ENCODE data around the gene DENND1B. TPM values are rescaled to one million over a fixed set of nuclear protein-coding genes. Genes with fewer than 3 reads are reported as not detected.

DENND1B gene, protein sequence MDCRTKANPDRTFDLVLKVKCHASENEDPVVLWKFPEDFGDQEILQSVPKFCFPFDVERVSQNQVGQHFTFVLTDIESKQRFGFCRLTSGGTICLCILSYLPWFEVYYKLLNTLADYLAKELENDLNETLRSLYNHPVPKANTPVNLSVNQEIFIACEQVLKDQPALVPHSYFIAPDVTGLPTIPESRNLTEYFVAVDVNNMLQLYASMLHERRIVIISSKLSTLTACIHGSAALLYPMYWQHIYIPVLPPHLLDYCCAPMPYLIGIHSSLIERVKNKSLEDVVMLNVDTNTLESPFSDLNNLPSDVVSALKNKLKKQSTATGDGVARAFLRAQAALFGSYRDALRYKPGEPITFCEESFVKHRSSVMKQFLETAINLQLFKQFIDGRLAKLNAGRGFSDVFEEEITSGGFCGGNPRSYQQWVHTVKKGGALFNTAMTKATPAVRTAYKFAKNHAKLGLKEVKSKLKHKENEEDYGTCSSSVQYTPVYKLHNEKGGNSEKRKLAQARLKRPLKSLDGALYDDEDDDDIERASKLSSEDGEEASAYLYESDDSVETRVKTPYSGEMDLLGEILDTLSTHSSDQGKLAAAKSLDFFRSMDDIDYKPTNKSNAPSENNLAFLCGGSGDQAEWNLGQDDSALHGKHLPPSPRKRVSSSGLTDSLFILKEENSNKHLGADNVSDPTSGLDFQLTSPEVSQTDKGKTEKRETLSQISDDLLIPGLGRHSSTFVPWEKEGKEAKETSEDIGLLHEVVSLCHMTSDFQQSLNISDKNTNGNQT
- 5.2 and 6.3 TPM in 2 replicates for total RNA-seq (2021)
- long read RNA-seq, full-length matches to known transcripts, result 2 of 9 reads
- long read RNA-seq, partial matches to known transcripts, result 1 of 9 reads
- long read RNA-seq, other reads (novel, unspliced or antisense), result 6 of 9 reads

GRCh38 chr1:197775282-197776262 lies at the start of gene DENND1B:
TSS of gene DENND1B (minus strand) at chr1:197775480. CDS start at chr1:197775155, 325 bp downstream.
- H3K27me3 ChIP-seq (ENCODE audit: insufficient read depth, low read length), result no peaks in the 10 kb centered on the region
- H3K27ac Mint-ChIP-seq, result peak within 1 kb of the TSS in 1 of 3 experiments; percentile 92; a peak in 3 of 7 replicates
- no peak within 1 kb of the TSS for H3K23ac ChIP-seq (ENCODE audit: insufficient read length, low read depth, low read length)
- H2AK5ac ChIP-seq (ENCODE audit: insufficient read length, low read length), result no peak within 1 kb of the TSS
- H4K8ac ChIP-seq (replicated peaks; ENCODE audit: insufficient read length, low read depth, low read length), result no peak within 1 kb of the TSS
- H3K79me2 ChIP-seq (ENCODE audit: insufficient read depth, low read length), result no peaks in the 10 kb centered on the region
- H3K18ac ChIP-seq (ENCODE audit: insufficient read length, low read depth, low read length), result no peak within 1 kb of the TSS
- H3K4ac ChIP-seq (ENCODE audit: low read depth, low read length), result no peak within 1 kb of the TSS
- no peaks in the 10 kb centered on the region for H3K4me1 ChIP-seq (ENCODE audit: insufficient read depth, low read length)
- peaks cover 0 to 10% (median 0%) of the 10 kb centered on the region in 3 experiments; a peak in 2 of 7 replicates for H3K36me3 Mint-ChIP-seq (ENCODE audit: insufficient read depth in 1 of 3, low read depth in 3 of 3)
- H4K5ac ChIP-seq (ENCODE audit: insufficient read length, low read depth, low read length), result no peak within 1 kb of the TSS
- peaks cover 13 to 22% of the 10 kb centered on the region in 2 experiments for H3K4me1 Mint-ChIP-seq
- TF ChIP-seq, protein P1, sequence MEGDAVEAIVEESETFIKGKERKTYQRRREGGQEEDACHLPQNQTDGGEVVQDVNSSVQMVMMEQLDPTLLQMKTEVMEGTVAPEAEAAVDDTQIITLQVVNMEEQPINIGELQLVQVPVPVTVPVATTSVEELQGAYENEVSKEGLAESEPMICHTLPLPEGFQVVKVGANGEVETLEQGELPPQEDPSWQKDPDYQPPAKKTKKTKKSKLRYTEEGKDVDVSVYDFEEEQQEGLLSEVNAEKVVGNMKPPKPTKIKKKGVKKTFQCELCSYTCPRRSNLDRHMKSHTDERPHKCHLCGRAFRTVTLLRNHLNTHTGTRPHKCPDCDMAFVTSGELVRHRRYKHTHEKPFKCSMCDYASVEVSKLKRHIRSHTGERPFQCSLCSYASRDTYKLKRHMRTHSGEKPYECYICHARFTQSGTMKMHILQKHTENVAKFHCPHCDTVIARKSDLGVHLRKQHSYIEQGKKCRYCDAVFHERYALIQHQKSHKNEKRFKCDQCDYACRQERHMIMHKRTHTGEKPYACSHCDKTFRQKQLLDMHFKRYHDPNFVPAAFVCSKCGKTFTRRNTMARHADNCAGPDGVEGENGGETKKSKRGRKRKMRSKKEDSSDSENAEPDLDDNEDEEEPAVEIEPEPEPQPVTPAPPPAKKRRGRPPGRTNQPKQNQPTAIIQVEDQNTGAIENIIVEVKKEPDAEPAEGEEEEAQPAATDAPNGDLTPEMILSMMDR (conservative IDR thresholded peaks at IDR 0.05), result peak; percentile 47; the same call in 2 of the 3 replicates
- H2BK15ac ChIP-seq (ENCODE audit: low read depth, low read length), result no peak within 1 kb of the TSS
- no peak within 1 kb of the TSS for H3K56ac ChIP-seq (ENCODE audit: insufficient read length, low read depth, low read length)
- H3K14ac ChIP-seq (ENCODE audit: insufficient read depth, low read length), result peak within 1 kb of the TSS; percentile 64; the same call in 1 of the 2 replicates
- no peak within 1 kb of the TSS for H2BK120ac ChIP-seq (ENCODE audit: low read depth, low read length, poor library complexity, severe bottlenecking)
- H2BK5ac ChIP-seq (ENCODE audit: insufficient read length, low read length), result no peak within 1 kb of the TSS
- H3K9me3 Mint-ChIP-seq, result peaks cover 2 to 5% of the 10 kb centered on the region in 2 experiments; a peak in 3 of 5 replicates
- peak; percentile 84 for DNase-seq
- no peak within 1 kb of the TSS for H2BK20ac ChIP-seq (ENCODE audit: low read depth, low read length, poor library complexity, severe bottlenecking)
- H3K9ac ChIP-seq (ENCODE audit: extremely low read depth, insufficient read length, low read length), result no peak within 1 kb of the TSS
- H3K27me3 Mint-ChIP-seq (ENCODE audit: low read depth), result peaks cover 2% of the 10 kb centered on the region
- H3K4me3 Mint-ChIP-seq, result peak within 1 kb of the TSS; percentile 70 to 82
- H2BK12ac ChIP-seq (ENCODE audit: insufficient read length, low read depth, low read length), result no peak within 1 kb of the TSS
- no peak within 1 kb of the TSS for H3T11ph ChIP-seq (ENCODE audit: low read length)
- no peak within 1 kb of the TSS for H2AFZ ChIP-seq (ENCODE audit: low read length)
- no peaks in the 10 kb centered on the region for H3K79me1 ChIP-seq (ENCODE audit: insufficient read depth, low read depth, low read length, poor library complexity, severe bottlenecking)
- no CpG with 5 or more reads among the region's 51 CpGs for WGBS (ENCODE audit: extremely low coverage, insufficient read length, low lambda C conversion rate)
- peak within 1 kb of the TSS; percentile 17 for H3K4me2 ChIP-seq (ENCODE audit: insufficient read depth, insufficient read length, low read length)
- no peak within 1 kb of the TSS for H3K27ac ChIP-seq (ENCODE audit: insufficient read length, low read depth, low read length)
- H3K9me3 ChIP-seq (ENCODE audit: control insufficient read depth, low read depth, low read length), result no peaks in the 10 kb centered on the region
- no peak within 1 kb of the TSS for H4K91ac ChIP-seq (ENCODE audit: insufficient read length, low read depth, low read length)
- H3K23me2 ChIP-seq (ENCODE audit: insufficient read length, low read depth, low read length, poor library complexity, severe bottlenecking), result no peaks in the 10 kb centered on the region
- H4K20me1 ChIP-seq (ENCODE audit: control insufficient read depth, insufficient read depth, insufficient read length), result no peaks in the 10 kb centered on the region
